PFSK-1 (cell line): ENCODE data around the gene AHSG.

ENCODE experiments used
- POLR2AphosphoS5 ChIP-seq: IDR thresholded peaks from 2 replicates; pipeline ENCODE4 v1.6.1; 2012; ENCODE audit warnings: low read depth, mild to moderate bottlenecking, control low read depth, low read length, moderate library complexity
- REST ChIP-seq, 2 experiments: IDR thresholded peaks; 2 replicates each; pipeline versions ENCODE4 v1.6.1 to v1.8.0; 2011 to 2012; ENCODE audit warnings: low read depth in 2 of 2, low read length in 2 of 2, control low read depth in 1 of 2, inconsistent platforms in 1 of 2, mild to moderate bottlenecking in 1 of 2, moderate library complexity in 1 of 2; ENCODE audit not compliant: insufficient read depth in 1 of 2
- SIN3A ChIP-seq: IDR thresholded peaks from 2 replicates; pipeline ENCODE4 v1.6.1; 2012; ENCODE audit warnings: mild to moderate bottlenecking, low read length, moderate library complexity, borderline replicate concordance; ENCODE audit not compliant: insufficient read depth
- TAF1 ChIP-seq: IDR thresholded peaks from 2 replicates; pipeline ENCODE4 v1.6.1; 2012; ENCODE audit warnings: low read length, control low read depth, borderline replicate concordance; ENCODE audit not compliant: insufficient read depth

- TF ChIP-seq REST (IDR thresholded peaks at IDR 0.05; ENCODE audit: insufficient read depth in 1 of 2, low read depth in 2 of 2, low read length in 2 of 2), result no peak
- TF ChIP-seq TAF1, result no peak
- TF ChIP-seq POLR2AphosphoS5, result no peak
- no peak for TF ChIP-seq SIN3A
These were observed 38.9 kb downstream of the AHSG start for GRCh38 chr3:186651678-186652215.
